Measurements from ENCODE around the gene SCN1A.

Gene SCN1A

DNA sequence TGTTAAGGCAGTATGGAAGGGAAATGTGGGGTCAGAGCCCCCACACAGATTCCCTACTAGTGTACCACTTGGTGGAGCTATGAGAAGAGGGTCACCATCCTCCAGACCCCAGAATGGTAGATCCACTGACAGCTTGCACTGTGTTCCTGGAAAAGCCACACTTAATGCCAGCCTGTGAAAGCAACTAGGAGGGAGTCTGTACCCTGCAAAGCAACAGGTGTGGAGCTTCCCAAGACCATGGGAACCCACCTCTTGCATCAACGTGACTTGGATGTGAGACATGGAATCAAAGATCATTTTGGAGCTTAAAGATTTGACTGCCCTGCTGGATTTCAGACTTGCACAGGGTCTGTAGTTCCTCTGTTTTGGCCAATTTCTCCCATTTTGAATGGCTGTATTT is 10.8 kb upstream of the SCN1A start:
- no peaks in the 10 kb centered on the region for H3K4me1 Mint-ChIP-seq
- H3K9me3 Mint-ChIP-seq: peaks cover 8% of the 10 kb centered on the region
- H3K4me3 Mint-ChIP-seq: no peak overlapping the region
- no peak for DNase-seq
- TF ChIP-seq, protein P1, sequence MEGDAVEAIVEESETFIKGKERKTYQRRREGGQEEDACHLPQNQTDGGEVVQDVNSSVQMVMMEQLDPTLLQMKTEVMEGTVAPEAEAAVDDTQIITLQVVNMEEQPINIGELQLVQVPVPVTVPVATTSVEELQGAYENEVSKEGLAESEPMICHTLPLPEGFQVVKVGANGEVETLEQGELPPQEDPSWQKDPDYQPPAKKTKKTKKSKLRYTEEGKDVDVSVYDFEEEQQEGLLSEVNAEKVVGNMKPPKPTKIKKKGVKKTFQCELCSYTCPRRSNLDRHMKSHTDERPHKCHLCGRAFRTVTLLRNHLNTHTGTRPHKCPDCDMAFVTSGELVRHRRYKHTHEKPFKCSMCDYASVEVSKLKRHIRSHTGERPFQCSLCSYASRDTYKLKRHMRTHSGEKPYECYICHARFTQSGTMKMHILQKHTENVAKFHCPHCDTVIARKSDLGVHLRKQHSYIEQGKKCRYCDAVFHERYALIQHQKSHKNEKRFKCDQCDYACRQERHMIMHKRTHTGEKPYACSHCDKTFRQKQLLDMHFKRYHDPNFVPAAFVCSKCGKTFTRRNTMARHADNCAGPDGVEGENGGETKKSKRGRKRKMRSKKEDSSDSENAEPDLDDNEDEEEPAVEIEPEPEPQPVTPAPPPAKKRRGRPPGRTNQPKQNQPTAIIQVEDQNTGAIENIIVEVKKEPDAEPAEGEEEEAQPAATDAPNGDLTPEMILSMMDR (IDR thresholded peaks at IDR 0.05): no peak
- no peaks in the 10 kb centered on the region for H3K36me3 Mint-ChIP-seq (ENCODE audit: low read depth)
- peaks cover 7% of the 10 kb centered on the region for H3K27me3 Mint-ChIP-seq (ENCODE audit: low read depth, poor library complexity)
- no peak overlapping the region for H3K27ac Mint-ChIP-seq

GRCh38 chr2:166138144-166138543 is 10.3 kb upstream of the SCN1A start:
- no peak overlapping the region for H3K4me3 Mint-ChIP-seq

GRCh38 chr2:166137331-166137730 is 9.5 kb upstream of the SCN1A start:
- peaks cover 8% of the 10 kb centered on the region for H3K9me3 Mint-ChIP-seq
- H3K4me1 Mint-ChIP-seq: no peaks in the 10 kb centered on the region
- DNase-seq: no peak
- H3K36me3 Mint-ChIP-seq (ENCODE audit: low read depth): no peaks in the 10 kb centered on the region
- H3K4me3 Mint-ChIP-seq: no peak overlapping the region
- peaks cover 7% of the 10 kb centered on the region for H3K27me3 Mint-ChIP-seq (ENCODE audit: low read depth, poor library complexity)
- TF ChIP-seq, protein P1 (IDR thresholded peaks at IDR 0.05): no peak
- no peak overlapping the region for H3K27ac Mint-ChIP-seq

More at GRCh38 chr2:166138144-166138543, 10.3 kb upstream of the SCN1A start:
- Mint-ChIP-seq H3K4me1 (no peaks in the 10 kb centered on the region), H3K36me3 (ENCODE audit: low read depth) (no peaks in the 10 kb centered on the region), H3K27me3 (ENCODE audit: low read depth, poor library complexity) (peaks cover 7% of the 10 kb centered on the region), H3K9me3 (peaks cover 8% of the 10 kb centered on the region), H3K27ac (no peak overlapping the region)
- no peak for DNase-seq
- TF ChIP-seq, protein P1 (IDR thresholded peaks at IDR 0.05): no peak

GRCh38 chr2:166135849-166136258 is 8.0 kb upstream of the SCN1A start:
- no peak for DNase-seq
- Mint-ChIP-seq H3K27ac (no peak overlapping the region), H3K27me3 (ENCODE audit: low read depth, poor library complexity) (peaks cover 10% of the 10 kb centered on the region), H3K36me3 (ENCODE audit: low read depth) (no peaks in the 10 kb centered on the region), H3K4me3 (no peak overlapping the region), H3K4me1 (no peaks in the 10 kb centered on the region), H3K9me3 (peaks cover 8% of the 10 kb centered on the region)
- TF ChIP-seq, protein P1 (IDR thresholded peaks at IDR 0.05): no peak

GRCh38 chr2:166135152-166135848 is 7.5 kb upstream of the SCN1A start:
- Mint-ChIP-seq H3K27ac (no peak overlapping the region), H3K4me1 (no peaks in the 10 kb centered on the region), H3K36me3 (ENCODE audit: low read depth) (no peaks in the 10 kb centered on the region), H3K27me3 (ENCODE audit: low read depth, poor library complexity) (peaks cover 10% of the 10 kb centered on the region), H3K9me3 (peaks cover 8% of the 10 kb centered on the region), H3K4me3 (no peak overlapping the region)
- TF ChIP-seq, protein P1 (IDR thresholded peaks at IDR 0.05): no peak
- DNase-seq: no peak

Measured in nephron progenitor cell (in vitro differentiated cells).